ENCODE data around the gene ENDOV.
"Not testable (repeated sequence)": the region's sequence is repeated elsewhere in the genome, so short reads cannot be mapped to it uniquely, and the experiment has no call there.

ENDOV gene

DNA sequence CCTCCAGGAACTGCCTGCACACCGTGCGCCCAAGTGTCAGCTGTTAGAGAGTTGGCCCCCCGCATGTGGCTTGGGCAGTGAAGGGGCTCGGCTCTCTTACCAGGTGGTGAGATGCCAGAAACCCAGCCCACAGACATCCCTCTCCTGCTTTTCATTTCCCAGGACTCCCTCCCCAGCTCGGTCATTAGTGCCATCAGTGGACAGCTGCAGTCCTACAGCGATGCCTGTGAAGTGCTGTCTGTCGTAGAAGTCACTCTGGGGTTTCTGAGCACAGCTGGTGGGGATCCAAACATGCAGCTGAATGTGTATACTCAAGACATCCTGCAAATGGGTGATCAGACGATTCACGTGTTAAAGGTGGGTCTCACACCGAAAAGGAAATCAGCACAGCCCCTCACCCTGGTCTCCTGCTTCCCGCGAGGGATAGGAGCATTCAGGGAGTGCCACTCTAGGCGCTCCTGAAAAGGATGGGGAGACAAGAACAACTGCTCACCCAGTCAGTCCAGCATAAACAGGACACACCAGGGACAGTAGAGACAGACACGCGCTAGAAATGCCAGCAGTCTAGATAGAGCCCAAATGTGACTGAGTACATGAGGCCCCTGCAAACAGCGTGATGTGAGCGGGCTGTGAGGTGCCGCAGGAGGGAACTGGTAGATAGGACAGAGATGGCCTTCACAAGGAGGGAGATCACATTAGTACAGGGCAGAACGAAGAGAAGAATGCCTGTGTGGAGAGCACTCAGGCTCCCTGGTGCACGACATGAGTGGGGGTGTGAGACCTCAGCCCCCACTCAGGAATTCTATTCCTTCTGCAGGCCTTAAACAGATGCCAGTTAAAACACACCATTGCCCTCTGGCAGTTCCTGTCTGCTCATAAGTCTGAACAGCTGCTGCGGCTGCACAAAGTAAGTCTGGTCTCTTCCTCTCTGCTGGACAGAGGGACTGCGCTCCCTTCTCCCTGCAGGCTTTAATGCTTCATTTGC is 25.7 kb upstream of the ENDOV start:
- FAIRE-seq, result no peak

- no peak for FAIRE-seq
Observed at GRCh38 chr17:80393241-80393890, 21.6 kb upstream of the ENDOV start.

- no peak for FAIRE-seq
Observed at GRCh38 chr17:80393961-80394360, 21.0 kb upstream of the ENDOV start.

DNA sequence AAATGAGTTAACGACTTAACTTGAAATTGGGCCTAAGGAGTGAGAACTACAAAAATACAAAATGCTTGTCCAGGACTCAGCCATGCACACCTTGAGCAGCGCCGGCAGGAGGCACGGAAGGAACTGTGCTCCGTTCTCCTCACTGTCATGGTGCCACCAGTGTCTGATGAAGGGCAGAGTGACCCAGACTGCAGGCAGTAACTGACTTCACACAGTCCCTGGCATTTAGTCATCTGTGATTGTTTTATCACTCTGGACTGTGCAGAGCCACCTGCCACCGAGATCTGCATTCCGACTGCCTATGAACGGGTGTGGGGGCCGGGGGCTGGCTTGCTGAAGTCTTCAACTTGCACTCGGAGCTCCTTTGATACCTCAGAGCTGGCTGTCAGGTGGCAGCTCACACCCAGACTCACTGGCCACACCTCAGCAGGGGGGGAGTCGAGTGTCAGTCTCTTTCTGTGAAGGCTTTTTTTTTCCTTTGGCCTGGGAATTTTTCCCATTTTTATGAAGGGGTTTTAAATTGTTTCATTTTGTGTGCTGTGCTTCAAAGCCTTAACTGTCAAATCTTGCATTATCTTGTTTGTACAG is 20.2 kb upstream of the ENDOV start:
- no peak for FAIRE-seq

- no peak for FAIRE-seq
Observed at GRCh38 chr17:80395402-80396151, 19.4 kb upstream of the ENDOV start.

GRCh38 chr17:80396157-80397033 is 18.6 kb upstream of the ENDOV start:
- FAIRE-seq, result no peak

GRCh38 chr17:80397034-80397387 is 18.0 kb upstream of the ENDOV start:
- FAIRE-seq, result no peak

GRCh38 chr17:80397686-80398085 is 17.3 kb upstream of the ENDOV start:
- FAIRE-seq, result no peak

GRCh38 chr17:80401086-80401485 is 13.9 kb upstream of the ENDOV start:
- FAIRE-seq, result not testable (repeated sequence)

GRCh38 chr17:80402102-80402501 is 12.9 kb upstream of the ENDOV start:
- not testable (repeated sequence) for FAIRE-seq

GRCh38 chr17:80402959-80403358 is 12.0 kb upstream of the ENDOV start:
- no peak for FAIRE-seq

- FAIRE-seq, result no peak
Observed at GRCh38 chr17:80406146-80406545, 8.8 kb upstream of the ENDOV start.

GRCh38 chr17:80407917-80408316 is 7.0 kb upstream of the ENDOV start:
- FAIRE-seq, result not testable (repeated sequence)

DNA sequence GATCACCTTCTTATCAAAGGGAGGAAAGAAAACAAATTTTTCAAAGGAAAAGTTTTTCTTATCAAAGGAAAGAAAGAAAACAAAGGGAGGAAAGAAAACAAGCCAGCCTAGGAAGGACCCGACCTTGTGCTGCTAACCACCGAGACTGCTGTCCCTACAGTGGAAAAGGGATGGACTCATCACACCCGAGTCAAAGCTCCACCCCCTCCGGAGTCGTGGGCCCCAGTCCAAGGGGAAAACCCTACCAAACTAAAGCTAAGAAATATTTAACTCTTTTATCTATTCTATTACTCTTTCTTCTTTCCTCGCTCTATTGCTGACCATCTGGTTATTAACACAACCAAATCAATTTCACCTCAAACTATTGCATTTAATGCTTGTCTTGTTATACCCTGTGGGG is 6.1 kb upstream of the ENDOV start:
- no peak for FAIRE-seq

DNA sequence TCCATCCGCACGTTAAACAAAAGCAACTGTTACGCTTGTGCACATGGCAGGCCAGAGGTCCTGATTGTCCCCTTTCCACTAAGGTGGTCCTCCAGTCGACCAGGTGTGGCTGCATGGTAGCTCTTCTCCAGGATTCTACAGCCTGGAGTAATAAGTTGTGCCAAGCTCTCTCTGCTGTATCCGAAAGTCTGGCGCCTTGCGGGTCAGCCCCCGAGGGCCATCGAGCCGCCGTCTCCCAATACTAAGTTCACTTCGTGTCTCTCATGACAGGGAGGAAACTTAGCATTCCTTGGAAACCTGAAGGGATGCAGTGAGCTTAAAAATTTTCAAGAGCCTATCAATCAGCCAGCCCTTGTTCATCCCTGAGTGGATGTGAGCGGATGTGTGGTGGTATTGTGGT is 5.3 kb upstream of the ENDOV start:
- no peak for FAIRE-seq

DNA sequence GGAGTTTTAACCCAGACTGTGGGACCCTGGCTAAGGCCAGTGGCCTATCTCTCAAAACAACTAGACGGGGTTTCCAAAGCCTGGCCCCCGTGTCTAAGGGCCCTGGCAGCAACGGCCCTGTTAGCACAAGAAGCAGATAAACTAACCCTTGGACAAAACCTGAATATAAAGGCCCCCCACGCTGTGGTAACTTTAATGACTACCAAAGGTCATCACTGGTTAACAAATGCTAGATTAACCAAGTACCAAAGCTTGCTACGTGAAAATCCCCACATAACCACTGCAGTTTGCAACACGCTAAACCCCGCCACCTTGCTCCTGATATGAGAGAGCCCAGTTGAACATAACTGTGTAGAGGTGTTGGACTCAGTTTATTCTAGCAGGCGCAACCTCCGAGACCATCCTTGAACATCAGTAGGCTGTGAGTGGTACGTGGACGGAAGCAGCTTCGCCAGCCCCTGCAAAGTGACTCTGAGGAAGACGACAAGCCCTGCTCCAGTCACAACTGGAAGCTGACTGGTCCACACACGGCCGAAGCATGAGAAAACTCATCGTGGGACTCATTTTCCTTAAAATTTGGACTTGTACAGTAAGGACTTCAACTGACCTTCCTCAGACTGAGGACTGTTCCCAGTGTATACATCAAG is 4.4 kb upstream of the ENDOV start:
- not testable (repeated sequence) for FAIRE-seq

DNA sequence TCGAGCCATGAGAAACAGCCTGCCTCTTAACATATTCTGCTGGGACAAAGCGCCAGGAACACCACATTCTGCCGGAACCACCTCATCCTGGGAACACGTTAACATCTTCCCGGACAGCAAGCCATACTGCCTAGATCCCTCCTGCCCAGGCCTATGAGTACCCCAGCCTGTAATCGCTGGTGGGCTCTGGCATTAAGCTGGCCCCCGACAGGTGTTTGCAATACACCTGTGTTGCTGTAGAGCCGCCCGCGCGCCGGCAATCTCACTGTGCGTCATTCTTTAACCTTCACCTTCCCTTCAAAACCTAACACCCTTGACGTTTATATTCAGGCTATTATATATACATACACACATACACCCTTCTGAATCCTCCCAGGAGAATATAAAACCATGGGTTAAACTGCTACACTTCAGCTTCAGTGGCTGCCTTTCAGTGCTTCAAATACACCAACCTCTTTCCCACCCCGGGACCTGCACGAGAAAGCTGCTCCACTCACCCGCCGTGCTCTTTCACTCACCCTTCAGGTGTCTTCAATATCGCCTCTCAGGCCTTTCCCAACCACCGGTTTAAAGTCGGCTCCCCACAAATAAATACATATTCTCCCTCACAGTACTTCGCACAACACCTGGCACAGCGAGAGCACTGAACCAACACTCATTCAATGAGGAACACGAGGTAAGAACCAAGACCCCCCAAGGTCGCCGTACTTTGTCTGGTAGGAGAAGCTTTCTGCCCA is 1.0 kb upstream of the ENDOV start:
- FAIRE-seq, result no peak

GRCh38 chr17:80414508-80414802 is 512 bp upstream of the ENDOV start:
- no peak for FAIRE-seq

GRCh38 chr17:80415626-80416137 is 715 bp downstream of the ENDOV start:
- FAIRE-seq, result no peak

GRCh38 chr17:80416260-80416939 is 1.4 kb downstream of the ENDOV start:
- no peak for FAIRE-seq
